ENCODE measurements around the gene NIFK.
"Not testable (repeated sequence)": the region's sequence is repeated elsewhere in the genome, so short reads cannot be mapped to it uniquely, and the experiment has no call there.

The NIFK gene

DNA sequence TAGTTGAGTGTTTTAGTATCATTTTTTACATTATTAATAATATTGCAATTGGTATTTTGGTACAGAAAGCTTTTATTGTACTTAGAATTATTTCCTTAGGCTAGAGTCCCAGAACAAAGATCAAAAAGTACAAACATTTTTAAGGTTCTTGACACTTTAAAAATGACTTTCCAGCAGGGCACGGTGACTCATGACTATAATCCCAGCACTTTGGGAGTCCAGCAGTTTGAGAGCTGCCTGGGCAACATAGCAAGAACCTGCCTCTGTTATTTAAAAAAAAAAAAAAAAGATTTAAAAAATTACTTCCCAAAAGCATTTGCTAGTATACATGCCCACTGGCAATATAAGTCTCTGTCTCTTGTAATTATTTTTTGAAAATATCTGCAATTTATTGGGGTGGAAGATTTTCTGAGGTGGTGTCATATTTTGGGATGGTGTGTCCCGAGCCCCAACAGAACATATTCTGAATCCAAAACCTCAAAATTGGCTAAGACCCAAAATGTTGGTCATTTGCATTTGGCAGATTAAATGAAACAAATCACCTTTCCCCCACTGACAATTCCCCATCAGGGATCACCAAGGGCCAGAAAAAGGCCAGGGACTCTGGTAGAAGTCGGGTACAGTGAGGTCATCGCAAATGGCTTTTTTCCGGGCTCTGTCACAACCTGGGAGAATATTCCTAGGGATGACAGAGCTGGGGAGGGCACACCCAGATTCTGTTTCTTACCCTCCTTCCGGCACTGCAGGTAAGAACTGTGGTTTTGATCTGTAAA is 42.1 kb downstream of the NIFK start:
- DNase-seq = no peak

DNA sequence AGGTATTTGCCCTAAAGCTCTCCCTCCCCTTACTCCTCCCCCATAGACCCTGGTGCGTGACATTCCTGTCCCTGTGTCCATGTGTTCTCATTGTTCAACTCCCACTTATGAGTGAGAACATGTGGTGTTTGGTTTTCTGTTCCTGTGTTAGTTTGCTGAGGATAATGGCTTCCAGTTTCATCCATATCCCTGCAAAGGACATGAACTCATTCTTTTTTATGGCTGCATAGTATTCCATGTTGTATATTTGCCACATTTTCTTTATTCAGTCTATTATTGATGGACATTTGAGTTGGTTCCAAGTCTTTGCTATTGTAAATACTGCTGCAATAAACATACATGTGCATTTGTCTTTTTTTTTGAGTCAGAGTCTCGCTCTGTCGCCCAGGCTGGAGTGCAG is 46.1 kb downstream of the NIFK start:
- not testable (repeated sequence) for DNase-seq

DNA sequence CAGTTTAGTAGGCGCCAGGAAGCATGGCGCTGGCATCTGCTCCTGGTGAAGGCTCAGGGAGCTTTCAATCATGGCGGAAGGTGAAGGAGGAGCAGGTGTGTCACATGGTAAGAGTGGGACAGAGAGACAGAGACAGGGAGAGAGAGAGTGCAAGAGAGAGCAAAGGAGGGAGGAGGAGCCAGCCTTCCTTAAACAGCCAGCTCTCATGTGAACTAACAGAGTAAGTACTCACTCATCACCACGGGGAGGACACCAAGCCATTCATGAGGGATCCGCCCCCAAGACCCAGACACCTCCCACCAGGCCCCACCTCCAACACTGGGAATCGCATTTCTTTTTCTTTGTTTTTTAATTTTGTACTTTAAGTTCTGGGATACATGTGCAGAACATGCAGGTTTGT is 46.6 kb downstream of the NIFK start:
- no peak for DNase-seq

DNA sequence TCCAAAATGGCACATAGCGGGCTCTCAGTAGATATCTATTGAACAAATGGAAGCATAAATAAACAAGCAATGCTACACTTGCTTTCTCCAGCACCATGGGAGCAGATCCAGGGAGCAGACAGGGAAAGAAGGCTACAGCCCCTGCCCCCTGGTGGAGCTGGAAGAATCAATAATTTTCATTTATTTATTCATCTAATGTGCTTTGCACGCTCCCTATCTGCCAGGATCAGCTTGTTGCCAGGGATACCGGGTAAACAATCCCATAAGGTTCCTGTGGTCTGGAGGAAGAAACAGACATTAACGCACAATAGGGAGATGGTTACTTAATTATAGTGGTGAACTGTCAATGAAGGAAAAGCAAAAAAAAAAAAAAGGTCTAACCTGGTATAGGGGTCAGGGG is 47.3 kb downstream of the NIFK start:
- no peak for DNase-seq

DNA sequence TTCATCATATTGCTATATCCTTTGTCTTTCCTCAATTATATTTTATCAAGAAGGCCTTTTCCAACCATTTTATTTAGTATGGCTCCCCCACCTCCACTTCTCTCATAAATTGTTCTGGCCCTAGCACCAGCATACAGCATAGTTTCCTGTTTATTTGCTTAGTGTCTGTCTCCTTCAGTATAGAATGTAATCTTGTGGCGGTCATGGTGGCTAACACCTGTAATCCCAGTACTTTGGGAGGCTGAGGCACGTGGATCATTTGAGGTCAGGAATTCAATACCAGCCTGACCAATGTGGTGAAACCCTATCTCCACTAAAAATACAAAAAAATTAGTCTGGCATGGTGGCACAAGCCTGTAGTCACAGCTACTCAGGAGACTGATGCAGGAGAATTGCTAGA is 47.9 kb downstream of the NIFK start:
- DNase-seq = no peak

DNA sequence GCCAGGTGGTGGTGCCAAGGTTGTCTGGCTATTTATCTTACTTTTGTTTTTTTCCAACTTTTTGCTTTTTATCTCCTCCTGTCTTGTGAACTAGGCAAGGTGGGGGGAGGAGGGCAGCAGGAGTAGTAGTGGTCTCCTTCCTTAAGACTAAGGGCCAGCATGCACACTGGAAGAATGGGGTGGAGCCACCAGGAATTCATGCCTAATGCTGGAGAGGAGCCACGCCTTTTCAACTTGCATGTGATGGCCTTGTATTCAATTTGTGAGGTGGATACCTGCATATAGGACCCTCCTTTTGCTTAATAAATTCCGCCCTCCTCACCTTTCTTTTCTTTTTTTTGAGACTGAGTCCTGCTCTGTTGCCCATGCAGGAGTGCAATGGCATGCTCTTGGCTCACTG is 49.8 kb downstream of the NIFK start:
- no peak for DNase-seq

DNA sequence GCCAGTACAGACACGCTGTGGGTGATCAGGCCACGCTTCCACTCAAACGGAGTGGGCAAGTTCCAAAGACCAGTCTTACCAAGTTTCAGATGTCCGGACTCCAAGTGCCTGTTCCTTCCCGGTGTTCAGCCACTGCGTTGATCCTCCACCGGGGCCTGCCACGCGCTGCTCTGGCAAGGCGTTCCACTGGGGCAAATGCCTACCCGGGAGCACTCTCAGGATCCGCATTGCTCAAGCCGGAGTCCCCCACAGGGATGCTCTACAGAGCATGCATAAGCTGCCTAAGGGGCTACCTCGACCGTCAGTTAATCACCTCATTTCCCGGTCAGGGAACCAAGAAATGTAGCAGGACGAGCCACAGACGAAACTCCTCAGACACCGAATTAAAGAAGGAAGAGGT is 50.5 kb downstream of the NIFK start:
- DNase-seq = no peak

DNA sequence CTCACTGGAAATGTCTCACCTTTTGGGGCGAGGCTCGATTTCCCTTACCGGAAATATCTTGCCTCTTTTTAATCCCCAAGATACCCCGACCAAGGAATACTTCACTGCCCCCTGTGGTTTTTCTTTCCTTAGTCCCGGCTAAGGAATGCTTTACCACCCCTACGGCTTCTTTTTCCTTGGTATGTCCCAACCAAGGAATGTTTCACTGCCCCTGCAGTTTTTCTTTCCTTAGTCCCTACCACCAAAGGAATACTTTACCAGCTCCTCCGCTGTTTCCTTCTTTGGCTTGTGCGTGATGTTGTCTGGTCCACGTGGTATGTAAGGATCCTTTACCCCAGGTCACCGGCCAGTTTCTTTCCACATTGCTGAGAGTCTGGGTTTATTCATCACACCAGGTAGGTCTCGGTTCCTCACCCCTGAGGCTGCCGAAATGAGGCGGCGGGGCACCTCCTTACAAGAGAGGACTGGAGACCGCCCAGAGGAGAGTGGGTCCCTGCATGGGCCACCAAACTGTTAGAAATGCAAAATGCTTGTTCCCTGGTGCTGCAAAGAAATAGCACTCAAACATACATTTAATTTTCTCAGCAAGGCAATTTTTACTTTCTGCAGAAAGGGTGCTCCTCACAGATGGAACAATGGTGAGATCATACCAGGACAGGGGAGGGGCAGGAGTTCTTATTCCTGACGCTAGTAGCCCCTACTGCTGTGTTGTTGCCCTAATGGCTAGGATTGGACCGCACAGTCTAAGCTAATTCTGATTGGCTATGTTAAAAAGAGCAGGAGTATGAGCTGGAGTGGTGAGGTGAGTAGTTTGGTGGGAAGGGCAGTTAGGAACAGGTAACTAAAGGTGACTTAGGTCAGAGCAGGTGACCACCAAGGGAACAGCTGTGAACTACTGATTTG is 54.0 kb downstream of the NIFK start:
- no peak for DNase-seq

DNA sequence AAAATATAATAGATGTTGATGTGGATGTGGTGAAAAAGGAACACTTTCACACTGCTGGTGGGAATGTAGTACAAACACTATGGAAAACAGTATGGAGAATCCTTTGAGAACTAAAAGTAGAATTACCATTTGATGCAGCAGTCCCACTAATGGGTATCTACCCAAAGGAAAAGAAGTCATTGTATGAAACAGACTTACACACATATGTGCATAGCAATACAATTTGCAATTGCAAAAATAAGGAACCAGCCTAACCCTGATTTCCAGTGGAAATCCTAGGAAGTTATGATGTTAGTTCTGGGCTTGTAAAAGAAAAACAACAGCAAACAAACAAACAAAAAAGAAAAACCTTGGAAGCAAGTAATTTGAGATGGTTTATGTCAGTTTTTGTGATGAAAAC is 58.8 kb downstream of the NIFK start:
- no peak for DNase-seq

Data from activated CD4-positive, alpha-beta T cell treated with anti-CD3 and anti-CD28 coated beads for 1 hour (primary cell).